G401.6 (cell line): ENCODE measurements around the gene STKLD1.
"Not testable (repeated sequence)": the region's sequence is repeated elsewhere in the genome, so short reads cannot be mapped to it uniquely, and the experiment has no call there.

Experiments used
- FAIRE-seq: peaks from 2 replicates; lab custom pipeline; 2012; peaks lifted over from hg19 to GRCh38; lab: Jason Lieb, UNC

STKLD1 gene

DNA sequence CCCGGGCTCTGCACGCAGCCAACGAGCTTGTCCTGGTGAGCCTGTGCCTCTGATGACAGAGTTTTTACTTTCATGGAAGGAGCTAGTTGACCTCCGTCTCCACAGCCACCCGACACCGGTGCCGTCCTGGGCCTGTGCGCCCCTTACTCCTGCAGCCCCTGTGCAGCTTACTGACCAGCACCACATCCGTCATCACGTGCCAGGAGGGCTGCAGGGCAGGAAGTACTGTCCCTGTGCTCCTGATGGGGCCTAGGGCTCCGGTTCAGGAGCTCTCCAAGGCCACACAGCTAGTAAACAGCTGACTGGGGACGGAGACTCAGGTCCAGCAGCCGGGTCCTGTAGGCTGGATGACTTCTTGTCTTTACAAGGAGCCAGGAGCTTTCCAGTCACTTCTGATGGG lies 10.2 kb downstream of the STKLD1 start:
- no peak for FAIRE-seq

DNA sequence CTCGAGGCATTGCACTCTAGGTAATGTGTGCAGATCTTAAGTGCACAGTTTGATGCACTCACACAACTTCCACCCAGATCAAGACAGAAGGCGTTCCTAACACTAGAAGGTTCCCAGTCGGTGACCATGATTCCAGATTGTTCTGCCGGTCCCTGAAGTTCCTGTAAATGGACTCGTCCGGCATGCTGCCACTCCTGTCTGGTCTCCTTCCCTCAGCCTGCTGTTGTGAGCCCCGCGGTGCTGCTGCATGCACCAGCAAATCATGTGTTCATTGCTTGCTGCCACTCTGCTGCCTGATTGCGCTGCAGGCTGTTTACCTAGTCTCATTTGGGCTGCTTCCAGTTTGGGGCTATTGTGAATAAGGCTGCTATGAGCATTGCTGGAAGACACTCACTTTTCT lies 11.5 kb downstream of the STKLD1 start:
- FAIRE-seq, result no peak

DNA sequence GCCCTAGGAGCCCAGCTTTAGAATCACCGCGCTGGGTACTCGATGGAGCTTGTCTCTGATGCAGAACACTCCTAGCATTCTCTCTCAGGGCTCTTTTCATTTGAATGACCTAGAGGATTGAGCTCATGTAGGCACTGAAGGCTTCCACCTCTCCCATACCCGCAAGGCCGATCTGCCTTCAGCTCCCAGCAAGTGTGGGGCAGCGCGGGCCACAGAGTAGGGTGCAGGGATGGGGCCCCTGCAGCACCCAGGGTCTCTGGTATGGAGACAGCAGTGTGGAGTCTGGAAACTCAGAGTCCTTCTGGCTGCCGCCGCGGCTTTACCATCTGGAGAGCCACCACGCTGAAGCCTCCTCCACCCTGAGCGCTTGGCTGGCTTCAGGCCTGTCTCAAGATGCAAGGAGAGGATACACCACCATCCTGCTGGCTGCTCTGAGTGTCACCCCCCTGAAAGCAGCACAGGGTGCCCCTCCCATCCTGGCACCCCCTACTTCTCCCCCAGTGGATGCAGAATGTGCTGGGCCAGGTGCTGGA lies 12.9 kb downstream of the STKLD1 start:
- no peak for FAIRE-seq

DNA sequence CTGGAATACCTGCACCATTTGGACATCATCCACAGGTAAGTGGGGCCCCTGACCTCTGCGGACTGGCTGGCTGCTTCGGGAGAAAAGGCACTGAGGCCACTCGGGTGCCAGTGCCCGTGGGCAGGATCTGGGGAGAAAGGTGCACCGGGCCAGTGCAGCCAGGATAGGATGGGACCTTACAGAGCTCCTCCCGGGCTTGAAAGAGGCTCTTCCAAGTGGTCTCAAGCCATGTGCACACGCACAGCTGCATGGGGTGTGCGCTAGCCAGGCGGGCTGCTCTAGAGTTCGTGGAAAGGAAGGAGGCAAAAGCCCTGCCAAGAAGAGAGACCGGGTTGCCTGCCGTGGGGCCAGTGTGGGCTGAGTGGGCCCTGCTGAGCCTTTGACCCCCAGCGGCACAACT lies 13.4 kb downstream of the STKLD1 start:
- FAIRE-seq, result no peak

DNA sequence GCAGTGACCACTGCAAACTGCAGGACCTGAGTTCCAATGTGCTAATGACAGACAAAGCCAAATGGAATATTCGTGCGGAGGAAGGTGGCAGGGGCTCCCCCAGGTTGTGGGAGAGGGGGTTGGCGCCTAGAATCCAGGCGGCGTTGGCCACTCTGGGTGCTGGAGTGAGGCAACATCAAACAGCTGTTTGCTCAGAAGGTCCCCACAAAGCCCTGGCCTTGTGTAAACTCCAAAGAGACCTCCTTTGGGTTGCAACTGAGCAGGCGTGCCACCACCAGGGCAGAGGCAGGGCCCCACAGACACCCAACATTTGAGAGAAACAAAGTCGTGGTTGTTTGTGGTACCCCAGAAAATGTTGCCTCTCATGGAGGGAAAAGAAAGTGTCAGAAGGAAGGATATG lies 14.5 kb downstream of the STKLD1 start:
- no peak for FAIRE-seq

DNA sequence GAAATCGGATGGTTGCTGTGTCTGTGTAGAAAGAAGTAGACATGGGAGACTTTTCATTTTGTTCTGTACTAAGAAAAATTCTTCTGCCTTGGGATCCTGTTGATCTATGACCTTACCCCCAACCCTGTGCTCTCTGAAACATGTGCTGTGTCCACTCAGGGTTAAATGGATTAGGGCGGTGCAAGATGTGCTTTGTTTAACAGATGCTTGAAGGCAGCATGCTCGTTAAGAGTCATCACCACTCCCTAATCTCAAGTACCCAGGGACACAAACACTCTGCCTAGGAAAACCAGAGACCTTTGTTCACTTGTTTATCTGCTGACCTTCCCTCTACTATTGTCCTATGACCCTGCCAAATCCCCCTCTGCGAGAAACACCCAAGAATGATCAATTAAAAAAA lies 15.3 kb downstream of the STKLD1 start:
- not testable (repeated sequence) for FAIRE-seq

DNA sequence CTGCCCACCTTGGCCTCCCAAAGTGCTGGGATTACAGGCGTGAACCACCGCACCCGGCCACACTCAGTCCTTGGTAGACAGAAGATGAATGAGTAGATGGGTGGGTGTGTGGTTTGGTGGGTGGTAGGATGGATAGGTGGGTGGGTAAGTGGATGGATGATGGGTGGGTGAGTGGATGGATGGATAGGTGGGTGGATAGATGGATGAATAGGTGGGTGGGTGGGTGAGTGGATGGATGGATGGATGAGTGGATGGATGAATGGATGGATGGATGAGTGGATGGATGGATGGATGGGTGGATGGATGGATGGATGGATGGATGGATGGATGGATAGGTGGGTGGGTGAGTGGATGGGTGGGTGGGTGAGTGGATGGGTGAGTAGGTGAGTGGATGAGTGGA lies 16.1 kb downstream of the STKLD1 start:
- not testable (repeated sequence) for FAIRE-seq

DNA sequence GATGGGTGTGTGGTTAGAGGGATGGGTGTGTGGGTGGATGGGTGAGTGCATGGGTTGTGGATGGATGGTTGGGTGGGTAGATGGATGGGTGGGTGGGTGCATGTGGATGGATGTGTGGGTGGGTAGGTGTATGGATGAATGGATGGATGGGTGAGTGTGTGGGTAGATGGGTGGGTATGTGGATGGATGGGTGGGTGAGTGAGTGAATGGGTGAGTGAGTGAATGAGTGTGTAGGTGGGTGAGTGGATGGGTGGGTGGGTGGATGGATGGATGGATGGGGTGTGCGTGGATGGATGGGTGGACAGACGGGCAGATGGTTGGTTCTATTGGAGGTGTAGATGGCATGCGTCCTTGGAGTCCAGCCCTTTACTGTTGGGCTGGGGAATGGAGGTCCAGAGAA lies 17.2 kb downstream of the STKLD1 start:
- FAIRE-seq, result no peak

DNA sequence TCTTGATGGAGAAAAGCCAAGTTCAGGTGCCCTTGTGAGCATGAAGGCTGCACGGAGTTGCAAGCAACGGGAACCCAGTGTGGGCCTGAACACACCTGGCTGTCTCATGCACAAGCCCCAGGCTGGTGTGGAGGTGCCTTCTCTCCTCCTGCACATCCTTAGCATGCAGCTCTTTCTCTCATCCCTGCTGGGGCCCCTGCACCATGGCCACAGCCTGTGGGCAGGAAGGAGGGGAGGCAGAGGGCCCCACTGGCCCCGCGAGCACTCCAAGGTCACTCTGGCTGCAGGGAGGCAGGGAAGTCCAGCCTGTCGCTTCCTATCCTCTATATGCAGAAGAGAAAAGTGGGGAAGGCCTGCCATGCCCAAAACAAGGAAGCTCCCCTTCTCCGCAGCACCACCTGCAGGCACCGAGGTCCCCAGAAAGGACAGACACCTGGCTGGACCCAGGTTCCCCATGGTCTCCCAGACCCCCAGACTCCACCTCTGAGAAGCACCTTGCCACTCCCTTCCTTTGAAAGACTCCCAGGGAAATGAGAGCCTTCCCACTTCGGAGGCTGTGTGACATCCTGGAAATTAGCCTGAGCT lies 18.6 kb downstream of the STKLD1 start:
- FAIRE-seq, result no peak

DNA sequence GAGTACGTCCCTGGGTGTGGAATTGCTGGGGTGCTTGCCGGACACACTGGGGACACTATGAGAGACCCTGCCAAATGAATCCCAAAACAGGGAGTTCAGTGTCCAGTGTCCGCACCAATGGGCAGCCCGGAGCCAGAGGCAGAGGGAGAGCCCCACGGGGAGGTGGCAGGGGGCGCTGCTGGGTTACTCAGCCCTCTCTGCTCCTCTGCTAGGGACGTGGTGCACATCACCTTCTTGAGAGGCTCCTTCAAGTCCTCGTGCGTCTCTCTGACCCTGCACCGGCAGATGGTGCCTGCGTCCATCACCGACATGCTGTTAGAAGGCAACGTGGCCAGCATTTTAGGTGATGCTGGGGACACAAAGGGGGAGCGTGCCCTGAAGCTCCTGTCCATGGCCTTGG lies 20.8 kb downstream of the STKLD1 start:
- FAIRE-seq, result no peak

DNA sequence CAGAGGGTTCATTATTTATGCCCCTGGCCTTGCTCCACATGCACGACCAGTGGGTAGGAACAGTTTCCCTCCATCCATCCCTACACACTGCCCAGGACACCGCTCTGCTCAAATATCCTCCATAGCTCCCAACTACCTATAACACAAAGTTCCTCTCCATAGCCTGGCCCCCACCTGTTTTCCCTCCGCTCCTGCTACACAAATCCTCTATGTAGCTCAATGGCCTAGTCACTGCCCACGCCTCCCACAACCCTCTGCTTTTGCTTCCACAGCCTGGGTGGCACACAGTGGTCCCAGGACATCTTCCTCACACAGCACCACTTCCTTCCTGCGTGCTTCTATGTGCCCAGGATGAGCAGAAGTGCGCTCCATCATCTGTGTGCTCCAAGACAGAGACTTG lies 21.2 kb downstream of the STKLD1 start:
- no peak for FAIRE-seq

DNA sequence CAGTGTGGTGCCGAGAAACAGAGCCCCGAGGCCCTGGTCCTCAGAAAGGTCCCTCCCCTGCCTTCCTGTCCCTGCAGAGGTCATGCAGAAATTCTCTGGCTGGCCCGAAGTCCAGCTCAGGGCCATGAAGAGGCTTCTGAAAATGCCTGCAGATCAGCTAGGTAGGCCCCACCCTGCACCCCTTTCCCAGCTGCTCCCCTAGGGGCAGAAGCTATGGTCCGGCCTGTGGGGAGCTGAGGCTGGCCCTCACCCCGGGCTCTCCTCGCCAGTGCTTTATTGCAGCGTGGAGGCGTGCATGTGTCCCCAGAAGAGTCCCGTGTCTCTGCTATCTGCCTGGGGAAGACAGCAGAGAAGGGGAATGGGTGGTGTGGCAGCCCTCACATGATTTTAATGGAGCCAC lies 21.7 kb downstream of the STKLD1 start:
- FAIRE-seq, result no peak

DNA sequence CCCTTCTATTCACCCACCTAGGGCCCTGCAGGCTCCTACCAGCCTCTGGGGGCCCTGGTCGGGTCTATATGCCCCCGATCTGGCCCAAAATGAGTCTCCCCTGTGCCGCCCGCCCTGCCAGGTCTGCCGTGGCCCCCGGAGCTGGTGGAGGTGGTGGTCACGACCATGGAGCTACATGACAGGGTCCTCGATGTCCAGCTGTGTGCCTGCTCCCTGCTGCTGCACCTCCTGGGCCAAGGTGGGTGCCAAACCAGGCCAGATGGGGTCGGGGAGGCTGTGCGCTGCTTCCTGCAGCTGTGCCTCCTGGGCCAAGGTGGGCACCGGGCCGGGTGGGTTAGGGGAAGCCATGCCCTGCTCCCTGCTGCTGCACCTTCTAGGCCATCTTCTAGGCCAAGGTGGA lies 24.1 kb downstream of the STKLD1 start:
- FAIRE-seq, result no peak

DNA sequence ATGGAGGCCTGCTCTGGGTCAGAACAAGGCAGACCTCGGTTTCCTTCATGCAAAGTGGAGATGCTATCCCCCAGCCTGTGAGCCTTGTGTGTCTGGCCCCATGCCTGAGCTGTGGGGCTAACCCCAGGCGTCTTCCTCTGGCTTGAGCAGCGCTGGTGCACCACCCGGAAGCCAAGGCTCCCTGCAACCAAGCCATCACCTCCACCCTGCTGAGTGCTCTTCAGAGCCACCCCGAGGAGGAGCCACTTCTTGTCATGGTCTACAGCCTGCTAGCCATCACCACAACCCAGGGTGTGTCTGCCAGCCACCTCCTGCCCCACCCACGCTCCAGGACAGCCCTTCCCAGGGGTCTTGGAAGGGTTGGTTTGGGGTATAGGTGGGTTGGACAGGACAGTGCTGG lies 25.4 kb downstream of the STKLD1 start:
- FAIRE-seq, result no peak

DNA sequence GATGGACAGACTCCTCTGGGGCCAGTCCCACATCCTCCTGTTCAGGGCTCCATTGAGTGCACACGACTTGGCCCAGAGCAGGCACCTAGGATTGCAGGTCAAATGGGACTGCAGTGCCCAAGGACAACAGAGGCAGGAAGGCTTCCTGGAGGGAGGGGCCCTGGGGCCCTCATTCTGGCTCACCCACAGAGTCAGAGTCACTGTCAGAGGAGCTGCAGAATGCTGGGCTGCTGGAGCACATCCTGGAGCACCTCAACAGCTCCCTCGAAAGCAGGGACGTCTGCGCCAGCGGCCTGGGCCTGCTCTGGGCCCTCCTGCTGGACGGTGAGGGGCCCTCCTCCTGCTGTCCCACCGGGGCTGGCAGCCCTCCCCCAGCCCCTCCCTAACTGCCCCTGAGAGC lies 26.5 kb downstream of the STKLD1 start:
- FAIRE-seq, result no peak

DNA sequence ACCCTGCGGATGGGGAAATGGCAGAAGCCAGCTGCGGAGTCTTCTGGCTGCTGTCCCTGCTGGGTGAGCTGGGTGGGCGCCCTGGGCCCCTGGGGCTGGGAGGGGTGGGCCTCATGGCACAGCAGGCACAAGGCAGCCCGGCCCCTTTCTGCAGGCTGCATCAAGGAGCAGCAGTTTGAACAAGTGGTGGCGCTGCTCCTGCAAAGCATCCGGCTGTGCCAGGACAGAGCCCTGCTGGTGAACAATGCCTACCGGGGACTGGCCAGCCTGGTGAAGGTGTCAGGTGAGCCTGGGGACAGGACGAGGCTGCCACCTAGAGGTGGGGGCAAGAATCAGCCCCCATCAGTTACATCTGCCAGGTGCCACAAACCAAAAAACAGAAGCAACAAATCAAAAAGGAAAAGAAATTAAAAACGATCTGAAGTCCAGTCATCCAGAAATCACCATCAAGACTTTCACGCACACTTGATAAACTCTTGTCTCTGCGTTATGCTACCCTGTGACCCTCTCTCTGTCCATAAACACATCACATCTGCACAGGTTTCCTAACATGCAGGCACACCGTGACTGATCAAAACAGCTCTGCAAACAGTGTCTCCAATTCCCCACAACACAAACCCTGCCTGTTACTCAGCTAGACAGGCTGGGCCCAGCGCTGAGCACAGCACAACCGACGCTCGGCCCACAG lies 27.7 kb downstream of the STKLD1 start:
- FAIRE-seq, result no peak

DNA sequence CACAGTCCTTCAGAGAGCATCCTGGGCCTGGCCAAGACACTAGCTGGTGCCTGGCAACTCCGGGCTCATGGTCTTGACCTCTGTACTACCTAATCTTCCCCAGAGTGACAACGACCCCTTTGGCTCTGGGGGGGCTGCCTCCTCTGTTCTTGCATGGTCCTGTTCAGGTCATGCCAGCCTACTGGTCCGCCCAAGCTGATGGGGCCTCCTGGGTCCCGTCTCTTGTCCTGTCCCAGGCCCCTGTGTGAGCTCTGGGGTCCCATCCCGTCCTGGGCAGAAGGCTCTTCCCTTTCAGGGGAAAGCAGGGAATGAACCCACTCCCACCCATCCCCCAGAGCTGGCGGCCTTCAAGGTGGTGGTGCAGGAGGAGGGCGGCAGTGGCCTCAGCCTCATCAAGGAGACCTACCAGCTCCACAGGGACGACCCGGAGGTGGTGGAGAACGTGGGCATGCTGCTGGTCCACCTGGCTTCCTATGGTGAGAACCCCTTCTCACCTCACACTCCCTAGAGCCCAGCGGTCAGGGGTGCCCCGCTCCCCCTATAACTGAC lies 28.4 kb downstream of the STKLD1 start:
- no peak for FAIRE-seq

DNA sequence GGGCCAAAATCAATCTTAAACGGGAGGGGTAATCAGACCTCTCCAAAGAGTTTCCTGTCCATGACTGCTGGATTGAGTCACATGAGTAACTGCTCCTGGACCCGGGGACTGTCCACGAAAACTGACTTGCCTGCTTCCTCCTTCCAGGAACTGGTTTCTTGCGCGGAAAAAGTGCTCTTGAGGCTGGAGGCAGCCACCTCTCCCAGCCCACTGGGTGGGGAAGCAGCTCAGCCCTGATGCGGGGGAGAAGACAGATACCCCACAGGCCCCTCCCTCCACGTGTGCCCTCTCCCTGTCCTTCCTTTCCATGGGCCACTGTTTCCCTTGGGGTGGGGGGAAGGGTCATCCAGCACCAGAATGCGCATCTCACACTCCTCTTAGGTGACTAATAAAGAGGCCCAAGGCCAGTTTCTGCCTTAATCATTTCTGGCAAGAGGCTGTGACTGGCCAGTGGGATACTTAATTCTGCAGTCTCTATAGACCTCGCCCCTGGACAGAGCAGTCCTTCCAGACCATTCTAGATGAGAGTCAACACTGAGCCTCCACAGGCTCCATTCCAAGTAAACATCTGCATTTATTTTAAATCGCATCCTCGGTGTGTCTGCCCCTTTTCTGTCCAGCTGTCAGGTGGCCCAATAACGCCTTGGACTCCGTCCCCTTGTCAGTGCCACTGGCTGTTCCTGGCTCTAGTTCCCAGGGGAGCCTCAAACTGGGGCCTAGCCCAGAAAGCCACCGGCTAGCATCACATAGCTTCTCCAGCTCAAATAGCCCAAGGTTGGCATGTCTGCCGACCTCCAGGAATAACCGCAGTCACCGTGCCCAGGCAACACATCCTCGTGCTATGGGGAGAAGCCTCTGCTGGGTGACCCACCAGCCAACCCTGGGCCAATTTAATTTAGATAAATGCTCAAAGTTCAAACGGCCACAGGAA lies 29.6 kb downstream of the STKLD1 start:
- no peak for FAIRE-seq

DNA sequence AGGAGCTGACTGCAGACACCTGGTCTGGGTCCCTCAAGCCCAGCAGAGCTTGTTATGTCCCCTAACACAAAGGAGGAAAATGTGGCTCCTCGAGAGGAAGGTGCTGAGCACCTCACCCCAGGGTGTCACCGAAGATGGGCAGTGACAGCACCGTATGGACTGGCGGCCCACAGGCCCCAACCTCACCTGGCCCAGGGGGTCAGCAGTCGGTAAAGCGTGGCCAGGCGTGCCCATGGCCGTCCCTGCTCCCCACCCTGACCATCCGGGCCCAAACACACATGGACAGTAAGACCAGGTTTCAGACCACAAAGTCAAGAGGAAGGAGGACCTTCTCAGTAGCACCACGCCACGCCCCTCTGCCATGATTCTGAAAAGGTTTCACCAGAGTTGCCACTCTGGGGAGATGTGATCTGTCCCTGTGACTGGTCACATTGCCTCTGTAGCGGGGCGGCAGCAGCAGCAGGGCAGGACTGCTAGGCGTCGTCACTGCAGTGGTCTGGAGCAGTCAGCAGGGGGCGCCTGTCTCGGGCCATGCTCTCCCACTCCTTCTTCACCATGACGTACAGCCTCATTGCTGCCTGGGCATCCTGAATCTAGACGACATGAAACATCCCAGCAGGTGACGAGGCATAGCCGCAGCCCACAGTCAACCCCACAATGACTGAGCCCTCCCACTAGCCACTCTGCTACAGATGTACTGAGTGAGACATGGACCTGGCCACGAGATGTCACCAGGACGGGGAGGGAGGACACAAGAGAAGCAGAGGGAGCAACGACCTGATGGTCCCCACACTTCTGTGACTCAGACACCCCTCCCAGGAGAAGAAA lies 30.5 kb downstream of the STKLD1 start:
- no peak for FAIRE-seq

DNA sequence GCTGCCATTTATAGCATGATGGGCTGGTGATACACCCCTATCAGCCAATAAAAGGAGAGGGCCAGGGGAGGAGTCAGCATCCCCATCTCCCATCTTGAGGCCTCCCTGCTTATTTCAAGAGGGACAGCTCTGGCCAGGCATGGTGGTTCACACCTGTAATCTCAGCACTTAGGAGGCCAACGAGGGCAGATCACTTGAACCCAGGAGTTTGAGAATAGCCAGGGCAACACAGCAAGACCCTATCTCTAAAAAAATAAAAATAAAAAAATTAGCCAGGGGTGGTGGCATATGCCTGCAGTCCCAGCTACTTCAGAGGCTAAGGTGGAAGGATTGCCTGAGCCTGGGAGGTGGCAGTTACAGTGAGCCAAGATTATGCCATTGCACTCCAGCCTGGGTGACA lies 31.9 kb downstream of the STKLD1 start:
- FAIRE-seq, result no peak

DNA sequence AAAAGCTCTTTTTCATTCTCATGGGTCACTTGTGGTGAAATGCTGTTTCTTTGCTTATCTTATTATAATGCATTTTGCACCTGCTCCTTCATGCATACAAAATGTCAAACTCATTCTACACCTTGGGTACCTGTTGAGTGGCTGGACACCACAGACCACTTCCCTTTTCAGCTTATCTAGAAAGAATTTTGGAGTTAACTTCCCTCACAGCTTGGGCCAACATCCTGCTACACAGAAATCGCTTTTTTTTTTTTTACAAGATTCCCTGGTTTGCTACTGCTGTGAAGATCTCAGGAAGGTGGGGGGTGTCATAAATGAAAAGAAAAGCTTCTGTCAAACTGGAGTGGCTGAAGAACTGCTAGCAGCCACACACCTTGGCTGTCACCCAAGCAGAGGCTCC lies 39.0 kb downstream of the STKLD1 start:
- FAIRE-seq, result no peak
